Activated CD8-positive, alpha-beta memory T cell treated with anti-CD3 and anti-CD28 coated beads for 36 hours (primary cell): ENCODE measurements around the gene DHRS9. TPM values are rescaled to one million over a fixed set of nuclear protein-coding genes. Genes with fewer than 3 reads are reported as not detected.

Source experiments
- total RNA-seq, 2 experiments: library from RNA; stranded (reverse); gene quantifications; one replicate each; pipeline ENCODE4 v1.2.3, GENCODE V29; 2021

The DHRS9 gene
- total RNA-seq, 2 experiments from 2014 or later = 0.19 TPM; not detected in 1

Other genes with a start within 250 kb of the DHRS9 start
- 10 to 100 TPM; 26.8 to 29.0 TPM for gene SPC25, start 179.1 kb upstream of the DHRS9 start, total RNA-seq
- not detected for gene G6PC2, start 168.3 kb upstream of the DHRS9 start, total RNA-seq
- not detected for gene ABCB11, start 38.2 kb upstream of the DHRS9 start, total RNA-seq